ENCODE data around the gene C1QTNF5. TPM values are rescaled to one million over a fixed set of nuclear protein-coding genes. Genes with fewer than 3 reads are reported as not detected.

The C1QTNF5 gene
- total RNA-seq, 1 donor from 2014 or later, result 127 TPM

DNA sequence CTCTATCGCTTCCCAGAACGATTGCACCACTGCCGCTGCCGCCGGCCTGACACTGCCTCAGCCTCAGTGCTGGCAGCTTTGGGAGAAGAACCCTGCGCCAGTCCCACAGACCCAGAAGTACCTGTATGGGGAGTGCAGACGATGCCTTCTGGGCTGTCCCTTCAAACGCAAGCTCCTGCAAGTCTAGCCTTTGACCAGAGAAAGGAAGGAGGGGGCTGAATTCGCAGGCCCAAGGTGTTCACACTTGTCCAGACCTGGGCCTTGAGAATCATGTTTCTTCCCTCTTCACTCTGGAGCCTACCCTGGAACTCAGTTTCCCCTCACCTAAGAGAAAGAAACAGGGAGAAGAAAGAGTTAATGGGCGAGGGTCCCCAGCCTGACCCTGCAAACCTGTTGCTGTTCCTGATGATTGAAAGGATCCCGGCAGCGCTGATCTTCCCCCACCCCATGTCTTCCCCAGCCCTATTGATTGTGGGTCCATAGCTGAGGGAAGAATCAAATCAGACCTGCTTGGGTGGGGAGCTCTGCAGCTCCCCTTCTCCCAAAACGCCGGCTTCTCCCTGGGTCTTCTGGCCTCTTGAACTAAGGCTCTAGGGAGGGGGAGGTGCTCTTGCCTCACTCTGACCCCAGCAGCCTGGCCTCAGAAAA is 23.0 kb downstream of the C1QTNF5 start:
- no peak for DNase-seq

DNA sequence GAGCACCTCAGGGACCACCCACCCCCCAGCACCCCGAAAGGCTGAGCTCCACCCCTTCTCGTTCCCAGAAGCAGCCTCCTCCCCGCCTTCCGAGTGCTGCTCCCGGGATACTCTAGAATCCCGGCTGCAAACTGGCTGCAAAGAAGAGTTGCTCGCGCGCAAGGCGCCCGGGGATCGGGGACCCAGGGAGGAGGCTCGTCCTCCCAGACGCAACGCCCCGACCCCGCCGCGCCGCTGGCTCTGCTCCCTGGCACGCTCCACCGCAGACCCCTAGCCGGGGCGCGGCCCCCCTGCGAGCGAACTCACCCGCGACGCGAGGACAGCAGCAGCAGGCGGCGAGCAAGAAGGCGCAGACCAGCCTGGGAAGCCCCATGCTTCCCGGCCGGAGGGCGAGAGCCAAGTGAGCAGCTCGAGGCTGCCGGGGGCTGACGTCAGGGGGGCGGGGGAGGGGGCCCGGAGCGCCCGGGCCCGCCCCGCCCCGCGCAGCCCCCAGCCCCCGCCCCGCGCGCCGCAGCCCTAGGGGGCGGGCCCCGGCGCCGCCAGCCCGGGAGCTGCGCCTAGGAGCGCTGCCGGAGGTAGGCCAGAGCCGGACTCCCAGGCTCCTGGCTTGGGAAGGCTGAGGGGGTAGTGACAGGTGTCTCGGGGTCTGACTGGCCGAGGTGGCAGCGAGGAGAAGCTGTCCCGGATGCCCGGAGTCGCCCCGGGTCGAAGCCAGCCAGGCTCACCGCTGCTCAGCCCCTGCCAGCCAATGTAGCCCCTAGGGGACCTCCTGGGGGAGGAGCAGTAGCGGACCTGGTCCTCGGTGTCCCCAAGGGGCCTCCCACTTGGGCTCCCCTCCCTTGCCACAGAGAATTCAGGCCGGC is 23.7 kb downstream of the C1QTNF5 start, which contains the start of gene MCAM:
MCAM (minus strand) TSS at position 402 of the 863 bp plus-strand sequence; CDS start at position 373, 29 bp downstream.
- DNase-seq, result peak; percentile 77

DNA sequence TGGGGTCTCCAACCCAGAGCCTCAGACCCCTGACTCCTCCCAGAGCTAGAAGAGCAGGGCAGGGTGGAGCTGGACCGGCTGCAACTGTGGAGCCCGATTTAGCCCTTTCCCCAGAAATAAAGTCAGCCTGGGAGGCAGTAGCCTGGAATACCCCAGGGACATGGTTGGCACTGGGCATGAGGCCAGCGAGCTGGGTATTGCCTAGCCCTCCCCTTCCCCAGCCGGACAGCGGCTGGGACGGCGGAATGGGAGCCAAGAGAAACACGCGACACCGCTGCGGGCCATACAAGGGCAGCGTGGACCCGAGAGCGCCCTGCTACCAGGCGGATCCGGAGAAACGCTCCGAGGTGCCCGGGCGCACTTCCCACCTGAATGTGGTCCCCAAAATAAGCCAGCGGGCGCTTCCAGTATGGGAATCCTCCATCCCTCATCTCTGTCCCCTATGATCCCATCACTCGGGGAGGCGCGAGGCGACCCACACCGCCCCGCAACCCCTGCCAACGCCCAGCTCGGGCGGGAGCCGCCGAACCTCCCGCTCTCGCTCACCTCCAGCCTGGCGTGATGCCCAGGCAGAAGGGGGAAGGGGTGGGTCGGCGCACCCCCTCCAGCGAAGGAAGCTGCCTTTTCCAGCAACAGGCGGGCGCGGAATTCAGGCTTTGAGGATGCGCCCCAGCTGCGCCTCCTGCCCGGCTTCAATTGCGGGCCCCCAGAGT is 24.5 kb downstream of the C1QTNF5 start:
- peak; percentile 52 for DNase-seq

DNA sequence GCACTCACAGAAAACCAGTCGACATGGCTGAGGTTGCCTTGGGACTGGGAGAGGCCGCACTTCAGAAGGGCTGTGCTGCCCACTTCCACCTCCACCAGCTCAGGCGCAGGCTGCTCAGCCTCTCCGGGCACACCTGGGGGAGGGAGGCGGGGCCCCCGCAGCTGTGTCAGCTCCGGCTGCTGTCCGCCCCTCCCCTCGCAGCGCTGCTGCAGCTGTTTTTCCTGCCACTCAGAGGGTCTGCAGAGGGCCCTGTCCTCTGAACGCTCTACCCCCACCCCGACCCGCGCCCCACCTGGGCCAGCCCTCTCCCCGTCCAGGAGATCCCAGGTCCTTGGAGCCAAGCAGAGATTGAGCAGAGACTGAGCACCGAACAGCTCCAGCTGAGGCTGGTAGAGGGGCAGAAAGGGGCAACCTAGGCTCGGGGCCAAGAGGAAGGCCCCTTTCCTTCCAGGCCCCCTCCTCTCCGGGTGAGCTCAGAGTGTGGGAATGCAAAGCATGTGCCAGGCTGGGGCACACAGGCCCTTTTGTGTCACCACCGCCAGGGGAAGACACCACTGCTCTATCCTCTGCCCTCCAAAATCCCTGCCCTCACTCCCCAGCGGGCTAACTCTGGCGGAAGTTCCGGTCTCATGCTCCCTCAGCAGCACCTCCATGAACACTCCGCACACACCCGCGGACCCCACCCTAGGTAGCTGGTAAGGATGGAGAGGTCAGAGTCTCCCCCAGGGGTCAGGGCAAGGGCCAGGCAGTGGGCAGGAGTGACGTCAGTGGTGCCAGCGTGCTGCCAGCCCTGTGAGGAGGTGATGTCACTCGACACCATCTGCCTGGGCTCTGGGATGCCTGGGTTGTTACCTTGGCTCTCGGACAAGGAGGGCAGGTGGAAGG is 25.3 kb downstream of the C1QTNF5 start:
- peak; percentile 60 for DNase-seq

DNA sequence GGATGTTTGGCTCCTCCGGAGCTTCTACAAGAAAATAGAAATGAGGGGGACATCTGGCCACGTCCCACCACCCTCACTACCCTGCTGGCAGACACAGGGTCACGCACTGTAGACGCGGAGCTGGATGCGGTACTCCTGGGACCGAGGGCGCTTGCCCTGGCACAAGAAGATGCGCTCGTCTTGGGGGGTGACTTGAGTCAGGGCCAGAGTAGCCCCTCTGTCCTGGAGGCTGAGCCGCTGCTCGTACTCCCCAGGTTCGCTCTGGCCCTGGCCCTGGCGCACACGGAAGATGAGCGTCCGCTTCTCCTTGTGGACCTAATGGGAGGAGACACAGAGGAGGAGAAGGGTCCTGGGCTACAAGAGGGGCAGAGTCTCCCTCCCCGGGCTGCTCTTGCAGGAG is 26.0 kb downstream of the C1QTNF5 start:
- DNase-seq, result no peak

DNA sequence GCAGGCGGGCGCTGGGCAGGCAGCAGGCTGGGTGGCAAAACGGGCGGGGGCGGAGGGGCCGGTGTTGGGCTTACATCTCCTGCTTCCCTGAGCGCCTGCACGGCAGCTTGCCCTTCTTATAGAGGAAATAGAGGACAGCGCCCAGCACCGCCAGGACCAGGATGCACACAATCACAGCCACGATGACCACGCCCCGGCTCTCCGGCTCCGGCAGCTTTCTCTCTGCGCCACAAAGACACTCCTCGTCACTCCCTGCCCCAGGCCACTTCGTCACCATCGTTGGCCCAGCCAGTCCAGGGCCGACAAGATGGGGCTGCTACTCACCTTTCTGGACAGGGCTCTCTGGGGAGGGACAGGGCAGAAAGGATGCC is 30.0 kb downstream of the C1QTNF5 start:
- DNase-seq, result no peak

DNA sequence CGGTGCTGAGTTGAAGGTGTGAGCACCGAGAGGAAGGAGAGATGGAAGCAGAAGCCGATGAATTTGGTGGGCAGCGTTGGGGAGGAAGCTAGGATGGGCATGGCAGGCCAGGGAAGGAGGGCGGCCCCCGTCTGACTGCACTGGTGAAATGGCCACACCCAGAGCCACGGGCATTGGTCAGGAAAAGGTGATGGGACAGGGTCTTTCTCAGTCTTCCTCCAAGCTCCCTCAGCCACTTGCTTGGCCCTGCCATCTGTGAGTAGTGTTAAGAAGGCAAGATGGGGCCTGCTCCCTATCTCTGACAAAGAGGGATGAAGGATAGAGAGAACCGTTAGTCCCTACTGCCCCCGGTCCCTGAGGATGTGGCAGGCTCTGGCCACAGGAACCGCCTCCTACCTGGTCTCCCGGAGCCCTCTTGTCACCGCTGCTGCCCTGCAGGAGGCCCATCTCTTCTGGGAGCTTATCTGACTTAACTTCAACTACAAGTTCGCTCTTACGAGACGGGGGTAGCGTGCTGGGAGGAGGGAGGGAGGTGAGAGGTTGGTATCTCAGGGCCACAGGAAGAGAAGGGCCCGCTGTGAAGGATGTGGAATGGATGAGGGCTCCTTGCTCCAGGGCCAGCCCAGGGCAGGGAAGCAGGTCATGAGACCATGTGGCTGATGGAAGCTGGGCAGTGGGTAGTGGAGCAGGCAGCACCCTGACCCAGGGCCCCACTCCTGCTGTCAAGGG is 30.6 kb downstream of the C1QTNF5 start:
- no peak for DNase-seq

DNA sequence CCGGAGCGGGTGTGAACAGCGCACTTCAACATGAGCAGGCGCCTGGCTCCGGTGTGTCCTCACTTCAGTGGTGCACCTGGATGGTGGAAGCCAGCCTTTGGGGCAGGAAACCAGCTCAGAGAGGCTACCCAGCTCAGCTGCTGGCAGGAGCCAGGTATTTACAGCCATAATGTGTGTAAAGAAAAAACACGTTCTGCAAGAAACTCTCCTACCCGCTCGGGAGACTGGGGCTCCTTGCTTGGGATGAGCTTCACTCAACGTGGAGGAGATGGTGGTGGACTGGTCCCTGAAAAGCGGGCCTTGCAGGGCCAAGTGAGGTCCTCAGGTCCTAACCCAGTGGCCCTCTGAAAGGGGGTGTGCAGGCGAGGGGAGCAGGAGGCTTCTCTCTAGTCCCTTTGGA is 31.3 kb downstream of the C1QTNF5 start:
- no peak for DNase-seq

DNA sequence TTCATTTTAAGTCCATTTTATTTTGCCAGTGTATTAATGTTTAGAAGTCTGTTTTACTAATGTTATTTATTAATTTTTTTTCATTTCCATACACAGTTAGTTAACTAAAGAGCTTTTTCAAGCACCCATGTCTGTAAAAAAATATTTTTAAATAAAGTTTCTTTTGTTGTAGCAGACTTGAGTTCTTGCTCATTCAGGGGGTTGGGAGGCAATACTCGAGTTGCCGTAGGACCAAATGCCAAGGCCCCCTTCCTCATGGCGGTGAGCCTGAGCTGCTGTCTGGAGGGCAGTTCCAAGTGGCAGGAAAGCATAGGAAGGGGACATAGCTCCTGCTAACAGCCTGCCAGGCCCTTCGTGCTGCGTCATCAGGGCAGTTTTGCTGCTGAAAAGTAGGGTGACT is 32.7 kb downstream of the C1QTNF5 start:
- peak; percentile 16 for DNase-seq

DNA sequence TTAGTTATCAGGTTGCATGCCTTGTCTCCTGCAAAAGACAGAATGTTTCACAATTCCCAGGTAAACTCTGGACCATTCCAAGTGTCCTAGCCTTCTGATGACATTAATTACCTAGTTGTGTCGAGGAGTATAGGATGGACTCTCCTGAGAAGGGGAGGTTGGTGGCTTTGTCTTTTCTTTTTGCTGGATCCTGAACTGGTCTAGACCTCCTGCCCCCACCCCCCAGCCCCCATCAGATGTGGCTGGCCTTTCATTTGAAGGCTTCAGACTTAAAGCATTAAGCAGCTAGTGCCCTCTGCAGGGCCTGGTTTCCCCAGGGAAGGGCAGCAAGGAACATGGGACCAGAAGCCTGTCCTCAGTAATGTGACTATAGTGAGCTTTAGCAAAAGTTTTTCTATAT is 33.5 kb downstream of the C1QTNF5 start:
- peak; percentile 57 for DNase-seq

DNA sequence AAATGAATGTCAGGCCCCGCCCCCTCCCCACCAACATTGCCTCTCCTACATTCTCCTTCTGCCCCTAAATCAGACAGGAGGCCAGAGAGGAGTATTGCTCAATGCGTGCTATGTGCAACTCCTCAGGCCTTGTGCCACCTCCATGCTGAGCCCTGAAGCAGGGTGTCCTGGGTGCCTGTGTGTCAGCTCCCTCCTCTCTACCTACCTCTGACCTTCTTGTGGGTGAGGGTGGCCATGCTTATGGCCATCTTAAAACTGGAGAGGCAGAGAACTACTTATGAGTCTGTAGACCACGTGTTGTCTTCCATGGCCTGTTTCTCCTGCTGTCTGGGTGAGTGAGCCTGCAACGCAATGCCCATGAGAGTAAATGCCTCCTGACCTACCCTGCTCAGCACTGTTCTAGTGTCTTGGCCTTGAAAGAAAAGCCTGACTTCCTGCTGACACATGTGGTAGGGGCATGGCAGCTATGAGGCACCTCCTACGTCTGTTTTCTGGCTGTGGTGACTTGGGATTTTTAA is 34.3 kb downstream of the C1QTNF5 start:
- peak; percentile 62 for DNase-seq

DNA sequence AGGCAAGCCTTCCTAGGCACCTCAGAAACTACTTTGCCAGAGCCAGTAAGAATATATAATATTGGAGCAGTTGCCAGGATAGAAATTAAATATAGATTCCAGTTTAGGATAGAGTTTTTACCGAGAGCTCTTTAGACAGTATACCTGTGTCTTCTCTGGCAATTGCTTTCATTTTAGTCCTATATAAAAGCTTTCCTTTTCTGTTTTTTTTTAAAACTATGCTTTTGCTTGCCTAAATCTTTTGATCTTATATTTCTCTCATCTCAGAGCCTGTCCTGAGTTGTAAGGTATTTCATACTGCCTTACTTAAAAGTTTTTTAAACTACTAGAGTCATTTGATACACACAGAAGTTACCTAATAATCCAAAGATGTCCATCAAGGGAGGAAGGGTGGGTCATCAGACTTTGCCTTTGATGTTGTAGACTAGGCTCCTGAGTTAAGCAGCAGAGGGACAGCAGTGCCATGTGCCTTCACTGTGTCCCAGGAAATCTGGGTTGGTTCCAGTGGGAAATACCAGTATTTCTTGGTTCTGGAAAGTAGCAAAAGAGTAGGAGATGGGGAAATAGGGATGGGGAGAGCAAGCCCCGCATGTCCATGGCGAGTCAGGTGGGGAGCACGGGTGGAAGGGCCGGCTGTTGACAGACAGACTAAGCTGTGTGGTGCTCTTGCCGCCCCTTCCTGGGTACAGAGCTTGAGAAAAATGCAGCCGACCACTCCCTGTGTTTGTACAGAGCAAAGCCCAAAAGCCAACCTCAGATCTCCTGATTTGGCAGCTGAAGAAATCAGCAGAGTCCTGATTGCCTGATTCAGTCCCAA is 34.9 kb downstream of the C1QTNF5 start:
- DNase-seq, result no peak

DNA sequence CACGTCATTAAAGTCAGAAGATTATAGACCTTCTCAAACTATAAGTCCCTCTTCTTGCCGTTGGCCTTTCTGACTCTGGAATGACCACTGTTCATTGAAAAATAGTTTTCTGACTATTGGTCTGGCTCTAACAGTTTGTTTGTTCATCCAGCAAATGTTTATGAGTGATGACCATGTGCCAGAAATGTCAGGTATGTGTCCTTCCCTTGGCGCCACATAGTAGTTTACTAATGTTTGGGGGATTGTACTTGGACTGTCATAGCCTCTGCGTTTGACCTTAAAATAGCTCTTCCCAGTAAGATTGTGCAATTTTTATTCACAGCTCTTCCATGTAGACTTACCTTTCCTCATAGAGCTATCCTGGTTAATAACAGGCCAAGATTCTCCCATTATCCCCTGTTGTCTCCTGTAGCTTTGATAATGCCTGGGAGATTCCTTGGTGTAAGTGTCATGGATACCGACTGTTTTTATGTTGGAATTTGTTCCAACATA is 37.4 kb downstream of the C1QTNF5 start:
- DNase-seq, result no peak

DNA sequence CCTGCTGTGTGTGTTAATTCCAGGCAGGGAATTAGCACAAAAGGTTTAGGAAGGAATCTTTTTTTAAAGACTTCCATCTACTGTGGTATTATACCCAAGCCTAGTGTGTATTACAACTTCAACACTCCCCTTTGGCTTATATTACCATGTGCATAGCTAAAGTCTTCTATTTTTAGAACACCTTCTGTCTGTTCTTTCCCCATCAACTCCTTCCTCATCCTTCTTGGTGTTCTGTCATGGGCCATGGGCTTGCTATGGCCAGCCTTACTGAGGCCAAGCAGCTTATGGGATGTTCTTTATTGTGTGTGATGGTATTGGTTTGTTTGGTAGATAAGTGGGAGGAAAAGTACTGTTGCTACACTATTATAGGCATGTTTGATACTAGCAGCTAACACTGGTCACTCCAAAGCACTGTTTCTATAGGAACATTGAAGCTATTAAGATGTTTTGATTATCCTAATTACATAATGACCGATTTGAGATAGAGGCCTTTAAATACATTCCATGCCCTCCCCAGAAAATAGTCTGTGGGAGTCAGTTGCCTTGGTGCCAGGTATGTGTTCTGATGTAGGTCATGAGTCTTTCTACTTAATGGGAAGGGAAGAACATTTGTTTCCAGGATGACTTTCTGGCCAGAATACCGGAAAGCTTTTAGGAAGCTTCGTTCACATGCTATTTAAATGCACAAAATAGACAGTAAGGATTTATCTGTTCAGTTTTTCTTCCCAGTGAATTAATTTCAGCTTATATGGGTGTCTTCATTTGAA is 40.3 kb downstream of the C1QTNF5 start:
- no peak for DNase-seq

DNA sequence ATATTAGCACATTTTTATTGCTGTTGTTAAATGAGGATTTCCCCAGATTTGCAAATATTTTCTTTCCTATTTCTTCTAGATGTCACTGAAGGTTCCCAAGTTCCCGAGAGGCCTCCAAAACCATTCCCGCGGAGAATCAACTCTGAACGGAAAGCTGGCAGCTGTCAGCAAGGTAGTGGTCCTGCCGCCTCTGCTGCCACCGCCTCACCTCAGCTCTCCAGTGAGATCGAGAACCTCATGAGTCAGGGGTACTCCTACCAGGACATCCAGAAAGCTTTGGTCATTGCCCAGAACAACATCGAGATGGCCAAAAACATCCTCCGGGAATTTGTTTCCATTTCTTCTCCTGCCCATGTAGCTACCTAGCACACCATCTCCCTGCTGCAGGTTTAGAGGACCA is 41.3 kb downstream of the C1QTNF5 start:
- DNase-seq, result no peak

DNA sequence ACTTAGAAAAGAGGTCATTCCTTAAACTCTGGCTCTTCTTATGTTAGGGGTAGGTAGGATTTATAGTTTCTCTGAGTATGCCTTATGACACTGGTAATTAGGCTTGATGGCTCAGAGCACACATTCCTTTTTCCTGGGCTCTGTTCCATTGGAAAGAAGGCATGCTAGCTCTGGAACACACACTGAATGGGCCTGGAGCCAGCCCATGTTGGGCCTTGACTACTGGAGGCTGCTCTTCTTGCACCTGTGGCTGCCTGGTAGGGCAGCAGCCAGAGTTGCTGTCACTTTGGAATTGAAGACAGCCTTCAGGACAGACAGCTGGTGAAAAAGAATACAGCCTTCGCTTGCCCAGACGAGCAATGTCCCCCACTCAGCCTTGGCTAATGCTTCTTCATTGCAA is 42.0 kb downstream of the C1QTNF5 start:
- DNase-seq, result no peak

DNA sequence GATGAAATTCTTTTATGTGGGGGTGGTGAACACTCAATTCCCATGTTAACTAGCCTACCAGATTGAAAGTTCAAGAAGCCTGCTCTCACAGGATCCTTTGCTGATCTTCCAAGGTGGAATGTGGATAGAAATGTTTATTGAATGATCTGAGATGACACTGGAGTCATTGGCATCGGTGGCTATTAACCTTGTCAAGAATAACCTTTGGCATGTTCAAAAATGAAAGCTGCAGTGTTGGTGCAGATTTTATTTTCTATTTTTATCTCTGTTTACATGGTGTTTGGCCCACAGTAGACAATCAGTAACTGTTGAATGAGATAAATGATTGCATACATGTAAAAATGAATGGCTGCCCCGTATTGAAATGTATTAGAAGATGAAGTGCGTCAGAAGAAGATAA is 42.7 kb downstream of the C1QTNF5 start:
- no peak for DNase-seq

DNA sequence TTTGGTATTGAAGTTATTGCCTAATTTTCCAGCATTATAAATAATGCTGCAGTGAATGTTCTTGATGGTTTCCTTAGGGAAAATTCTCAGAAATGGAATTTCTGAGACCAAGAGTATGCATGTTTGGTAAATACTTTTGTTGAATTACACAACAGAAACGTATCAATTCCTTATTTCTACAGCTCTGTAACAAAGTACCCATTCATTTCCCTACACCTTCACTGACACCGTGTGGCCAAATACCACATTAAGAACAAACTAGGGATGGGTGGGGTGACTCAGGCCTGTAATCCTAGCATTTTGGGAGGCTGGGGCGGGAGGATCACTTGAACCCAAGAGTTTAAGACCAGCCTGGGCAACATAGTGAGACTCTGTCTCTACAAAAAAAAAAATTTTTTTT is 45.5 kb downstream of the C1QTNF5 start:
- DNase-seq, result peak; percentile 29

DNA sequence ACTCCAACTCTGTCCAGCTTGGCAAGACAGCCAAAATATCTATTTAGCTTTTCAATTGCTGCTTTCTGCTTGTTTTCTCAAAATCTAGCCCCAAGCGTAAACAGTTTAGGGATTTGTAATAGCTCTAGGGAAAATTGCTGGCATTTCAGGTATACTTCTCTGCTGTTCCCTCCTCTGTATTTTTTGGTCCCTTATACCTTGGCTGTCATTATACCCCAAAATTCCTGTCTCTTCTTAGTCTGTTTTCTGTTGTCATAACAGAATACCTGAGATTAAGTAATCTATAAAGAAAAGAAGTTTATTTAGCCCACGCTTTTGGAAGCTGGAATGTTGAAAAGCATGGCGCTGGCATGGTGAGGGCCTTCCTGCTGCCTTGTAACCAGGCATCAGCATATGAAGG is 47.2 kb downstream of the C1QTNF5 start:
- no peak for DNase-seq
